HepG2 (cell line): ENCODE data around the gene PDIA5. TPM values are rescaled to one million over a fixed set of nuclear protein-coding genes. Genes with fewer than 3 reads are reported as not detected.

Experiments used
- ATF7-NPFF ChIP-seq: sonication (generic); formaldehyde crosslinking; IDR thresholded peaks from 2 replicates; pipeline ENCODE4 v1.8.1; 2023; ENCODE audit warnings: mild to moderate bottlenecking, low read depth, missing genetic modification reagents, moderate library complexity
- DR1 ChIP-seq: sonication (generic); formaldehyde crosslinking; IDR thresholded peaks from 2 replicates; pipeline ENCODE4 v1.8.0; 2021; ENCODE audit warnings: mild to moderate bottlenecking, missing genetic modification reagents, inconsistent platforms
- EHMT2 ChIP-seq: fragments of 200-600 bp; sonication (generic); IDR thresholded peaks from 2 replicates; pipeline ENCODE4 v1.7.0; 2017; ENCODE audit warnings: antibody characterized with exemption, low read depth, low read length, borderline replicate concordance
- ELK4 ChIP-seq: sonication (generic); formaldehyde crosslinking; IDR thresholded peaks from 2 replicates; pipeline ENCODE4 v1.9.0; 2021; ENCODE audit warnings: missing genetic modification reagents, borderline replicate concordance
- FOXP1 ChIP-seq, 2 experiments: fragments of 450-650 bp in 1 of 2; IDR thresholded peaks; 2 replicates each; pipeline ENCODE4 v1.6.1; 2017 to 2018; ENCODE audit warnings: antibody characterized with exemption in 1 of 2
- GLMP ChIP-seq: sonication (generic); formaldehyde crosslinking; IDR thresholded peaks from 2 replicates; pipeline ENCODE4 v1.9.0; 2021; ENCODE audit warnings: missing genetic modification reagents, mild to moderate bottlenecking, borderline replicate concordance
- LBX2 ChIP-seq: sonication (generic); formaldehyde crosslinking; IDR thresholded peaks from 2 replicates; pipeline ENCODE4 v1.5.0; 2020; ENCODE audit warnings: missing genetic modification reagents, mild to moderate bottlenecking, borderline replicate concordance
- MEIS1 ChIP-seq: sonication (generic); formaldehyde crosslinking; IDR thresholded peaks from 2 replicates; pipeline ENCODE4 v1.9.0; 2021; ENCODE audit warnings: mild to moderate bottlenecking, missing genetic modification reagents, moderate library complexity, borderline replicate concordance
- MTA1 ChIP-seq: sonication (generic); formaldehyde crosslinking; IDR thresholded peaks from 2 replicates; pipeline ENCODE4 v1.4.0; 2020; ENCODE audit warnings: missing genetic modification reagents, mild to moderate bottlenecking, borderline replicate concordance
- NFATC3 ChIP-seq: sonication (generic); formaldehyde crosslinking; IDR thresholded peaks from 2 replicates; pipeline ENCODE4 v1.5.1; 2020; ENCODE audit warnings: mild to moderate bottlenecking, missing genetic modification reagents
- NFIC ChIP-seq: IDR thresholded peaks from 2 replicates; pipeline ENCODE4 v1.6.1; 2012; ENCODE audit warnings: mild to moderate bottlenecking, low read length, inconsistent platforms
- NR1H2 ChIP-seq: sonication (generic); formaldehyde crosslinking; IDR thresholded peaks from 2 replicates; pipeline ENCODE4 v1.8.1; 2022; ENCODE audit warnings: low read depth, missing genetic modification reagents, borderline replicate concordance
- RELA ChIP-seq: sonication (generic); formaldehyde crosslinking; IDR thresholded peaks from 2 replicates; pipeline ENCODE4 v1.4.0; 2020; ENCODE audit warnings: missing genetic modification reagents
- ZBTB2 ChIP-seq: sonication (generic); formaldehyde crosslinking; IDR thresholded peaks from 2 replicates; pipeline ENCODE4 v1.8.0; 2022; ENCODE audit warnings: low read depth, missing genetic modification reagents
- ZFP37 ChIP-seq: sonication (generic); formaldehyde crosslinking; IDR thresholded peaks from 2 replicates; pipeline ENCODE4 v1.4.0; 2020; ENCODE audit warnings: missing genetic modification reagents, borderline replicate concordance
- ZNF484 ChIP-seq: sonication (generic); formaldehyde crosslinking; IDR thresholded peaks from 2 replicates; pipeline ENCODE4 v1.5.1; 2020; ENCODE audit warnings: mild to moderate bottlenecking, low read depth, missing genetic modification reagents, borderline replicate concordance
- ZNF547 ChIP-seq: sonication (generic); formaldehyde crosslinking; IDR thresholded peaks from 2 replicates; pipeline ENCODE4 v1.5.1; 2020; ENCODE audit warnings: mild to moderate bottlenecking, missing genetic modification reagents
- ZNF558 ChIP-seq: sonication (generic); formaldehyde crosslinking; IDR thresholded peaks from 2 replicates; pipeline ENCODE4 v1.9.0; 2022; ENCODE audit warnings: mild to moderate bottlenecking, missing genetic modification reagents, borderline replicate concordance
- ZNF562 ChIP-seq: sonication (generic); formaldehyde crosslinking; IDR thresholded peaks from 2 replicates; pipeline ENCODE4 v1.8.0; 2022; ENCODE audit warnings: missing genetic modification reagents, borderline replicate concordance
- ZNF687 ChIP-seq: sonication (generic); formaldehyde crosslinking; IDR thresholded peaks from 2 replicates; pipeline ENCODE4 v1.5.1; 2020; ENCODE audit warnings: mild to moderate bottlenecking, missing genetic modification reagents, moderate library complexity
- polyA plus RNA-seq, 8 experiments: library from polyadenylated mRNA; depleted of rRNA in 3 of 8; stranded (reverse) in 7 of 8; unstranded in 1 of 8; fragments of >200 nt; fragmentation: Illumina TruSeq in 4 of 8; extraction: Trizol in 4 of 8; gene quantifications; 2 replicates each; pipeline versions ENCODE4 v1.2.1 to v1.2.3, GENCODE V29; 2011 to 2016; ENCODE audit warnings: low read depth in 4 of 8, missing spikeins in 1 of 8, mixed read lengths in 1 of 8; ENCODE audit not compliant: insufficient read depth in 1 of 8
- total RNA-seq, 5 experiments: library from RNA; depleted of rRNA; stranded (reverse); fragments of >200 nt; fragmentation: Illumina TruSeq; extraction: Trizol; gene quantifications; 2 replicates each; pipeline ENCODE4 v1.2.3, GENCODE V29; 2016; ENCODE audit warnings: low read depth in 1 of 5

PDIA5 gene
- total and polyA plus RNA-seq, 2 of the 13 experiments (the other 11 are each of a cell fraction or from before 2014, with no cell fraction given) = 51.3 to 74.3 TPM

GRCh38 chr3:123066896-123067688 lies at the start of gene PDIA5 (continued):
- TF ChIP-seq ZNF562 (CRISPR knock-in tag) (0 out of 2 replicates have a peak, but pooled peaks have one; percentile 49), LBX2 (CRISPR knock-in tag) (no peak), FOXP1 (IDR thresholded peaks at IDR 0.05) (no peak), FOXP1 (CRISPR knock-in tag; IDR thresholded peaks at IDR 0.05) (no peak), ZFP37 (CRISPR knock-in tag) (peak; percentile 33; the same call in 1 of the 2 replicates), ZBTB2 (CRISPR knock-in tag) (peak; percentile 76), NR1H2 (CRISPR knock-in tag) (no peak; the same call in 1 of the 2 replicates), ATF7-NPFF (CRISPR knock-in tag) (peak; percentile 53; the same call in 1 of the 2 replicates), MTA1 (CRISPR knock-in tag) (peak; percentile 60; the same call in 1 of the 2 replicates), GLMP (CRISPR knock-in tag) (no peak), ZNF484 (CRISPR knock-in tag) (no peak), RELA (CRISPR knock-in tag) (peak; percentile 74; the same call in 1 of the 2 replicates), EHMT2 (no peak), NFIC (no peak), DR1 (CRISPR knock-in tag) (peak; percentile 70; the same call in 1 of the 2 replicates), ZNF547 (CRISPR knock-in tag) (peak; percentile 85), NFATC3 (peak; percentile 62; the same call in 1 of the 2 replicates), MEIS1 (CRISPR knock-in tag) (peak; percentile 92), ZNF687 (peak; percentile 98), ZNF558 (CRISPR knock-in tag) (peak; percentile 71), ELK4 (CRISPR knock-in tag) (no peak)
